ENCODE results near the gene AP3M1. TPM values are rescaled to one million over a fixed set of nuclear protein-coding genes. Genes with fewer than 3 reads are reported as not detected.

The AP3M1 gene
- total and polyA plus RNA-seq, 7 experiments from 2014 or later = 21.8 to 49.3 (median 31.3) TPM

GRCh38 chr10:74104996-74105395, 45.6 kb downstream of the AP3M1 start:
- CTCF ChIA-PET = interaction anchor here (0.7 to 1.6 kb wide), 3 partner anchors 10 to 1318 kb away, joined by 3 to 4 read pairs (median 3); no protein-coding TSS in a partner anchor
- intact Hi-C loops (cut with micrococcal nuclease) = no loop called here
- no peaks in the 10 kb centered on the region for H3K27me3 ChIP-seq (ENCODE audit: control insufficient read depth in 2 of 2, insufficient read depth in 2 of 2, low read length in 2 of 2)
- H3K9me3 ChIP-seq (ENCODE audit: control insufficient read depth in 2 of 3, low read length in 3 of 3) = no peaks in the 10 kb centered on the region
- peaks cover 6 to 68% (median 12%) of the 10 kb centered on the region in 3 experiments for H3K36me3 ChIP-seq (ENCODE audit: control insufficient read depth in 2 of 3, insufficient read depth in 3 of 3, low read length in 3 of 3)
- peaks cover 5 to 53% (median 35%) of the 10 kb centered on the region in 5 donors for H3K36me3 Mint-ChIP-seq
- H3K4me1 ChIP-seq (ENCODE audit: control insufficient read depth in 2 of 2, insufficient read depth in 2 of 2, low read length in 2 of 2) = no peaks in the 10 kb centered on the region
- H3K4me1 Mint-ChIP-seq = peaks cover 0 to 7% (median 0%) of the 10 kb centered on the region in 7 donors
- no peak overlapping the region for H3K27ac ChIP-seq (ENCODE audit: low read depth, low read length)
- peak overlapping the region in 1 of 9 donors; percentile 51 for H3K27ac Mint-ChIP-seq
- H3K9me3 Mint-ChIP-seq = no peaks in the 10 kb centered on the region
- H3K4me3 Mint-ChIP-seq = no peak overlapping the region
- no peaks in the 10 kb centered on the region for H3K27me3 Mint-ChIP-seq
- ATAC-seq = no peak
- no peak overlapping the region for H3K4me3 ChIP-seq (ENCODE audit: low read length)
- no peak for DNase-seq
- POLR2A ChIA-PET = no interaction called here

- Histone ChIP-seq H3K4me1 (ENCODE audit: control insufficient read depth in 2 of 2, insufficient read depth in 2 of 2, low read length in 2 of 2) (no peaks in the 10 kb centered on the region), H3K27ac (ENCODE audit: low read depth, low read length) (no peak overlapping the region), H3K27me3 (ENCODE audit: control insufficient read depth in 2 of 2, insufficient read depth in 2 of 2, low read length in 2 of 2) (no peaks in the 10 kb centered on the region), H3K36me3 (ENCODE audit: control insufficient read depth in 2 of 3, insufficient read depth in 3 of 3, low read length in 3 of 3) (peaks cover 6 to 68% (median 12%) of the 10 kb centered on the region in 3 experiments), H3K9me3 (ENCODE audit: control insufficient read depth in 2 of 3, low read length in 3 of 3) (no peaks in the 10 kb centered on the region), H3K4me3 (ENCODE audit: low read length) (no peak overlapping the region)
- DNase-seq (no peak), ATAC-seq (no peak)
- H3K9me3 Mint-ChIP-seq = no peaks in the 10 kb centered on the region
- CTCF ChIA-PET = interaction anchor here (0.7 to 1.6 kb wide), 2 partner anchors 9 to 1318 kb away, joined by 3 to 4 read pairs; no protein-coding TSS in a partner anchor
- peaks cover 5 to 53% (median 31%) of the 10 kb centered on the region in 5 donors for H3K36me3 Mint-ChIP-seq
- peak overlapping the region in 2 of 9 donors; percentile 31 to 52 for H3K27ac Mint-ChIP-seq
- no peak overlapping the region for H3K4me3 Mint-ChIP-seq
- POLR2A ChIA-PET = no interaction called here
- intact Hi-C loops (cut with micrococcal nuclease) = no loop called here
- H3K27me3 Mint-ChIP-seq = no peaks in the 10 kb centered on the region
- H3K4me1 Mint-ChIP-seq = peaks cover 0 to 7% (median 0%) of the 10 kb centered on the region in 7 donors
These were observed 46.1 kb downstream of the AP3M1 start for GRCh38 chr10:74104480-74104879.

GRCh38 chr10:74103560-74104258, 46.9 kb downstream of the AP3M1 start:
- Mint-ChIP-seq H3K9me3 (no peaks in the 10 kb centered on the region), H3K36me3 (peaks cover 9 to 54% (median 30%) of the 10 kb centered on the region in 5 donors), H3K27me3 (no peaks in the 10 kb centered on the region), H3K4me3 (no peak overlapping the region), H3K4me1 (peaks cover 0 to 10% (median 0%) of the 10 kb centered on the region in 7 donors), H3K27ac (peak overlapping the region in 2 of 9 donors; percentile 28 to 65)
- no peak for ATAC-seq
- CTCF ChIA-PET = interaction anchor here (1.0 to 1.6 kb wide), 2 partner anchors 9 to 218 kb away, joined by 3 to 4 read pairs; no protein-coding TSS in a partner anchor
- Histone ChIP-seq H3K27ac (ENCODE audit: low read depth, low read length) (no peak overlapping the region), H3K9me3 (ENCODE audit: control insufficient read depth in 2 of 3, low read length in 3 of 3) (no peaks in the 10 kb centered on the region), H3K4me3 (ENCODE audit: low read length) (no peak overlapping the region), H3K4me1 (ENCODE audit: control insufficient read depth in 2 of 2, insufficient read depth in 2 of 2, low read length in 2 of 2) (no peaks in the 10 kb centered on the region), H3K27me3 (ENCODE audit: control insufficient read depth in 2 of 2, insufficient read depth in 2 of 2, low read length in 2 of 2) (no peaks in the 10 kb centered on the region), H3K36me3 (ENCODE audit: control insufficient read depth in 2 of 3, insufficient read depth in 3 of 3, low read length in 3 of 3) (peaks cover 6 to 63% (median 12%) of the 10 kb centered on the region in 3 experiments)
- POLR2A ChIA-PET = no interaction called here
- DNase-seq = peak in 1 of 9 donors; percentile 4
- intact Hi-C loops (cut with micrococcal nuclease) = loop anchor here (1.0 kb wide), 1 partner anchor 217 kb away; no protein-coding TSS in a partner anchor

GRCh38 chr10:74099836-74100235, 50.8 kb downstream of the AP3M1 start:
- peak overlapping the region in 2 of 9 donors; percentile 32 to 42 for H3K27ac Mint-ChIP-seq
- Histone ChIP-seq H3K36me3 (ENCODE audit: control insufficient read depth in 2 of 3, insufficient read depth in 3 of 3, low read length in 3 of 3) (peaks cover 0 to 59% (median 11%) of the 10 kb centered on the region in 3 experiments), H3K4me3 (ENCODE audit: low read length) (no peak overlapping the region), H3K9me3 (ENCODE audit: control insufficient read depth in 2 of 3, low read length in 3 of 3) (no peaks in the 10 kb centered on the region), H3K4me1 (ENCODE audit: control insufficient read depth in 2 of 2, insufficient read depth in 2 of 2, low read length in 2 of 2) (no peaks in the 10 kb centered on the region), H3K27ac (ENCODE audit: low read depth, low read length) (no peak overlapping the region), H3K27me3 (ENCODE audit: control insufficient read depth in 2 of 2, insufficient read depth in 2 of 2, low read length in 2 of 2) (no peaks in the 10 kb centered on the region)
- ChIA-PET POLR2A (interaction anchor here (0.9 kb wide), 1 partner anchor 9 kb away, joined by 6 read pairs; no protein-coding TSS in a partner anchor), CTCF (interaction anchor here (0.7 to 0.8 kb wide), 2 partner anchors 9 to 19 kb away, joined by 3 to 4 read pairs; no protein-coding TSS in a partner anchor)
- peaks cover 22 to 58% (median 34%) of the 10 kb centered on the region in 5 donors for H3K36me3 Mint-ChIP-seq
- H3K9me3 Mint-ChIP-seq = no peaks in the 10 kb centered on the region
- peaks cover 0 to 10% (median 0%) of the 10 kb centered on the region in 7 donors for H3K4me1 Mint-ChIP-seq
- H3K4me3 Mint-ChIP-seq = no peak overlapping the region
- no peaks in the 10 kb centered on the region for H3K27me3 Mint-ChIP-seq
- DNase-seq (no peak), ATAC-seq (no peak)
- intact Hi-C loops (cut with micrococcal nuclease) = no loop called here

GRCh38 chr10:74099420-74099819, 51.2 kb downstream of the AP3M1 start:
- H3K36me3 ChIP-seq (ENCODE audit: control insufficient read depth in 2 of 3, insufficient read depth in 3 of 3, low read length in 3 of 3) = peaks cover 0 to 59% (median 15%) of the 10 kb centered on the region in 3 experiments
- H3K36me3 Mint-ChIP-seq = peaks cover 21 to 58% (median 33%) of the 10 kb centered on the region in 5 donors
- peak overlapping the region in 3 of 9 donors; percentile 18 to 42 (median 36) for H3K27ac Mint-ChIP-seq
- no peaks in the 10 kb centered on the region for H3K27me3 Mint-ChIP-seq
- DNase-seq (no peak), ATAC-seq (no peak)
- peaks cover 0 to 10% (median 0%) of the 10 kb centered on the region in 7 donors for H3K4me1 Mint-ChIP-seq
- H3K9me3 ChIP-seq (ENCODE audit: control insufficient read depth in 2 of 3, low read length in 3 of 3) = no peaks in the 10 kb centered on the region
- POLR2A ChIA-PET = interaction anchor here (1.1 kb wide), 1 partner anchor 9 kb away, joined by 4 read pairs; no protein-coding TSS in a partner anchor
- intact Hi-C loops (cut with micrococcal nuclease) = no loop called here
- CTCF ChIA-PET = interaction anchor here (0.6 to 0.8 kb wide), 3 partner anchors 9 to 30 kb away, joined by 3 to 4 read pairs (median 3); no protein-coding TSS in a partner anchor
- H3K27ac ChIP-seq (ENCODE audit: low read depth, low read length) = no peak overlapping the region
- no peaks in the 10 kb centered on the region for H3K9me3 Mint-ChIP-seq
- no peak overlapping the region for H3K4me3 ChIP-seq (ENCODE audit: low read length)
- no peaks in the 10 kb centered on the region for H3K27me3 ChIP-seq (ENCODE audit: control insufficient read depth in 2 of 2, insufficient read depth in 2 of 2, low read length in 2 of 2)
- no peak overlapping the region for H3K4me3 Mint-ChIP-seq
- no peaks in the 10 kb centered on the region for H3K4me1 ChIP-seq (ENCODE audit: control insufficient read depth in 2 of 2, insufficient read depth in 2 of 2, low read length in 2 of 2)

- no peaks in the 10 kb centered on the region for H3K27me3 ChIP-seq (ENCODE audit: control insufficient read depth in 2 of 2, insufficient read depth in 2 of 2, low read length in 2 of 2)
- H3K4me3 ChIP-seq (ENCODE audit: low read length) = no peak overlapping the region
- H3K9me3 Mint-ChIP-seq = no peaks in the 10 kb centered on the region
- intact Hi-C loops (cut with micrococcal nuclease) = no loop called here
- DNase-seq (no peak), ATAC-seq (no peak)
- ChIA-PET CTCF (interaction anchor here (0.6 kb wide), 1 partner anchor 180 kb away, joined by 3 read pairs; no protein-coding TSS in a partner anchor), POLR2A (no interaction called here)
- peaks cover 0 to 57% (median 19%) of the 10 kb centered on the region in 3 experiments for H3K36me3 ChIP-seq (ENCODE audit: control insufficient read depth in 2 of 3, insufficient read depth in 3 of 3, low read length in 3 of 3)
- H3K4me1 Mint-ChIP-seq = peaks cover 0 to 10% (median 0%) of the 10 kb centered on the region in 7 donors
- no peaks in the 10 kb centered on the region for H3K4me1 ChIP-seq (ENCODE audit: control insufficient read depth in 2 of 2, insufficient read depth in 2 of 2, low read length in 2 of 2)
- no peak overlapping the region for H3K27ac ChIP-seq (ENCODE audit: low read depth, low read length)
- H3K36me3 Mint-ChIP-seq = peaks cover 18 to 51% (median 33%) of the 10 kb centered on the region in 5 donors
- H3K27ac Mint-ChIP-seq = peak overlapping the region in 1 of 9 donors; percentile 43
- H3K27me3 Mint-ChIP-seq = no peaks in the 10 kb centered on the region
- no peaks in the 10 kb centered on the region for H3K9me3 ChIP-seq (ENCODE audit: control insufficient read depth in 2 of 3, low read length in 3 of 3)
- no peak overlapping the region for H3K4me3 Mint-ChIP-seq
These were observed 52.9 kb downstream of the AP3M1 start for GRCh38 chr10:74097776-74098175.

Measured in naive thymus-derived CD4-positive, alpha-beta T cell (primary cell).